Keratinocyte (primary cell): ENCODE measurements around the gene ELFN2. TPM values are rescaled to one million over a fixed set of nuclear protein-coding genes. Genes with fewer than 3 reads are reported as not detected.

Experiments used
- DNase-seq: peaks from one replicate; pipeline ENCODE4 v3.0.0-alpha.2; 2011; ENCODE audit warnings: low read depth, missing footprints, low spot score
- FAIRE-seq: peaks from 2 replicates; lab custom pipeline; 2011; peaks lifted over from hg19 to GRCh38; lab: Jason Lieb, UNC
- H2AFZ ChIP-seq: 2 replicates; pipeline ENCODE4 v1.6.0; 2012; ENCODE audit warnings: low read length, control low read depth, inconsistent platforms; ENCODE audit not compliant: control insufficient read depth
- H3K27ac ChIP-seq: 2 replicates; pipeline ENCODE4 v1.5.1; 2011; ENCODE audit warnings: low read length; ENCODE audit not compliant: control insufficient read depth, insufficient read depth
- H3K27me3 ChIP-seq: 3 replicates; pipeline ENCODE4 v1.6.0; 2011; ENCODE audit warnings: low read length; ENCODE audit not compliant: control insufficient read depth, insufficient read depth; ENCODE audit errors: extremely low read depth
- H3K36me3 ChIP-seq, 2 experiments: 2 replicates in 1 of 2; 3 replicates in 1 of 2; pipeline ENCODE4 v1.5.1; 2011; ENCODE audit warnings: low read length in 2 of 2, mild to moderate bottlenecking in 1 of 2; ENCODE audit not compliant: control insufficient read depth in 2 of 2, insufficient read depth in 2 of 2; ENCODE audit errors: extremely low read depth in 1 of 2
- H3K4me1 ChIP-seq: 3 replicates; pipeline ENCODE4 v1.5.1; 2011; ENCODE audit warnings: low read length; ENCODE audit not compliant: control insufficient read depth, insufficient read depth; ENCODE audit errors: extremely low read depth
- H3K4me2 ChIP-seq: 3 replicates; pipeline ENCODE4 v1.6.0; 2011; ENCODE audit warnings: low read depth, low read length; ENCODE audit not compliant: control insufficient read depth, insufficient read depth; ENCODE audit errors: extremely low read depth
- H3K4me3 ChIP-seq, 3 experiments: fragments of 200-600 bp in 1 of 3; sonication (generic) in 1 of 3; 2 replicates in 2 of 3; 3 replicates in 1 of 3; pipeline ENCODE4 v1.5.1; 2011 to 2016; ENCODE audit warnings: low read length in 3 of 3, mild to moderate bottlenecking in 3 of 3, control low read depth in 2 of 3, inconsistent platforms in 1 of 3, low read depth in 1 of 3, mixed read lengths in 1 of 3, mixed run types in 1 of 3, moderate library complexity in 1 of 3; ENCODE audit not compliant: control insufficient read depth in 2 of 3, insufficient read depth in 2 of 3; ENCODE audit errors: extremely low read depth in 1 of 3
- H3K79me2 ChIP-seq: 2 replicates; pipeline ENCODE4 v1.6.0; 2012; ENCODE audit warnings: low read length; ENCODE audit not compliant: control insufficient read depth, insufficient read depth
- H3K9ac ChIP-seq: 3 replicates; pipeline ENCODE4 v1.6.0; 2011; ENCODE audit warnings: low read length; ENCODE audit not compliant: control insufficient read depth, insufficient read depth; ENCODE audit errors: extremely low read depth
- H3K9me1 ChIP-seq: 3 replicates; pipeline ENCODE4 v1.6.0; 2011; ENCODE audit warnings: low read length; ENCODE audit not compliant: control insufficient read depth, insufficient read depth; ENCODE audit errors: extremely low read depth
- H3K9me3 ChIP-seq: 2 replicates; pipeline ENCODE4 v1.5.1; 2012; ENCODE audit warnings: low read depth, low read length; ENCODE audit not compliant: control insufficient read depth
- H4K20me1 ChIP-seq: 3 replicates; pipeline ENCODE4 v1.6.0; 2011; ENCODE audit warnings: low read length; ENCODE audit not compliant: control insufficient read depth, insufficient read depth; ENCODE audit errors: extremely low read depth
- CTCF ChIP-seq, 3 experiments: IDR thresholded peaks in 1 of 3; conservative IDR thresholded peaks in 1 of 3; optimal IDR thresholded peaks in 1 of 3; 2 replicates in 2 of 3; 3 replicates in 1 of 3; pipeline versions ENCODE3 to v1.5.1; 2011; ENCODE audit warnings: low read length in 3 of 3, mild to moderate bottlenecking in 3 of 3, moderate library complexity in 2 of 3, control low read depth in 1 of 3, inconsistent platforms in 1 of 3; ENCODE audit not compliant: insufficient read depth in 2 of 3; ENCODE audit errors: extremely low read depth in 1 of 3
- EZH2 ChIP-seq: IDR thresholded peaks from one replicate; pipeline ENCODE4 v1.6.1; 2012; ENCODE audit warnings: inconsistent platforms, mild to moderate bottlenecking, low read length, moderate library complexity
- dilution Hi-C: fragments of 300-500 bp; cut with MboI; formaldehyde crosslinking; loops from one replicate; pipeline ENCODE4 v1.7.0; 2020; ENCODE audit warnings: low sequenced_read_pairs; ENCODE audit not compliant: extremely low pct_ligation_motif_present
- polyA plus RNA-seq, 5 experiments: library from polyadenylated mRNA; depleted of rRNA in 3 of 5; stranded (reverse) in 3 of 5; stranded (forward) in 1 of 5; unstranded in 1 of 5; fragments of >200 nt; gene quantifications; 1 replicate in 1 of 5; 2 replicates in 3 of 5; 3 replicates in 1 of 5; pipeline versions ENCODE4 v1.2.1 to v1.2.3, GENCODE V29; 2011 to 2012; ENCODE audit warnings: missing spikeins in 2 of 5, low read depth in 1 of 5, low replicate concordance in 1 of 5

ELFN2 gene
- polyA plus RNA-seq, 1 donor (not counting 4 experiments of a cell fraction or from before 2014, with no cell fraction given), result 0.13 TPM

GRCh38 chr22:37461961-37462360 is 34.7 kb upstream of the ELFN2 start:
- H4K20me1 ChIP-seq, result no peaks in the 10 kb centered on the region
- no peak overlapping the region for H3K9ac ChIP-seq
- FAIRE-seq (no peak), DNase-seq (no peak)
- H3K36me3 ChIP-seq, result peaks cover 0 to 6% of the 10 kb centered on the region in 2 experiments
- H3K27me3 ChIP-seq, result no peaks in the 10 kb centered on the region
- no peaks in the 10 kb centered on the region for H3K9me3 ChIP-seq
- no peak for TF ChIP-seq EZH2
- no peak for TF ChIP-seq CTCF (optimal IDR thresholded peaks at IDR 0.05 in 1 of 3, IDR thresholded peaks at IDR 0.05 in 1 of 3, conservative IDR thresholded peaks at IDR 0.05 in 1 of 3; ENCODE audit: extremely low read depth in 1 of 3, insufficient read depth in 2 of 3, low read length in 3 of 3)
- H3K4me1 ChIP-seq, result no peaks in the 10 kb centered on the region
- H2AFZ ChIP-seq, result no peak overlapping the region
- H3K4me3 ChIP-seq, result no peak overlapping the region
- H3K79me2 ChIP-seq, result no peaks in the 10 kb centered on the region
- no peaks in the 10 kb centered on the region for H3K9me1 ChIP-seq
- dilution Hi-C loops, result no loop called here
- no peak overlapping the region for H3K27ac ChIP-seq
- no peak overlapping the region for H3K4me2 ChIP-seq

GRCh38 chr22:37460684-37461083 is 33.4 kb upstream of the ELFN2 start:
- no peaks in the 10 kb centered on the region for H3K79me2 ChIP-seq
- H2AFZ ChIP-seq, result no peak overlapping the region
- H3K9me1 ChIP-seq, result no peaks in the 10 kb centered on the region
- H3K9ac ChIP-seq, result no peak overlapping the region
- no peaks in the 10 kb centered on the region for H4K20me1 ChIP-seq
- TF ChIP-seq CTCF (optimal IDR thresholded peaks at IDR 0.05 in 1 of 3, IDR thresholded peaks at IDR 0.05 in 1 of 3, conservative IDR thresholded peaks at IDR 0.05 in 1 of 3; ENCODE audit: extremely low read depth in 1 of 3, insufficient read depth in 2 of 3, low read length in 3 of 3), result no peak
- TF ChIP-seq EZH2, result no peak
- dilution Hi-C loops, result no loop called here
- H3K4me3 ChIP-seq, result no peak overlapping the region
- H3K27ac ChIP-seq, result no peak overlapping the region
- DNase-seq, result no peak
- peaks cover 0 to 2% of the 10 kb centered on the region in 2 experiments for H3K36me3 ChIP-seq
- FAIRE-seq, result no peak
- no peaks in the 10 kb centered on the region for H3K9me3 ChIP-seq
- no peaks in the 10 kb centered on the region for H3K27me3 ChIP-seq
- no peak overlapping the region for H3K4me2 ChIP-seq
- H3K4me1 ChIP-seq, result peaks cover 7% of the 10 kb centered on the region
